T-cell (primary cell): ENCODE results near the gene PSMA7. TPM values are rescaled to one million over a fixed set of nuclear protein-coding genes. Genes with fewer than 3 reads are reported as not detected.

Source experiments
- ATAC-seq, 4 experiments: fragments of 200-7000 bp in 3 of 4; fragments of 150-1000 bp in 1 of 4; cut with Tn5 transposase; replicated peaks in 1 of 4; 1 replicate in 3 of 4; 2 replicates in 1 of 4; pipeline ENCODE4 v1.10.0; 2021; ENCODE audit warnings: moderate library complexity in 3 of 4, mild to moderate bottlenecking in 2 of 4, moderate number of reproducible peaks in 1 of 4
- CTCF ChIA-PET, 2 donors: fragments of 300-600 bp; sonication (Branson Sonifier 250); formaldehyde crosslinking; loops; one replicate each; lab custom pipeline; 2022; ENCODE audit warnings: antibody characterized with exemption in 2 of 2; lab: Charles Lee
- POLR2A ChIA-PET, 2 donors: fragments of 300-600 bp; sonication (Branson Sonifier 250); formaldehyde crosslinking; loops; one replicate each; lab custom pipeline; 2022; ENCODE audit warnings: antibody characterized with exemption in 2 of 2; lab: Charles Lee
- DNase-seq, 35 experiments: peaks; one replicate each; pipeline versions ENCODE4 v3.0.0 to v3.0.0-alpha.2; 2013 to 2023
- H3K27ac ChIP-seq: one replicate; pipeline ENCODE4 v1.5.1; 2013; ENCODE audit warnings: low read length
- H3K27me3 ChIP-seq, 2 experiments: replicated peaks in 1 of 2; 1 replicate in 1 of 2; 2 replicates in 1 of 2; pipeline versions ENCODE4 v1.6.1 to v1.7.0; 2013; ENCODE audit warnings: low read length in 1 of 2, mixed read lengths in 1 of 2; ENCODE audit not compliant: control insufficient read depth in 2 of 2, insufficient read depth in 2 of 2; ENCODE audit errors: extremely low read depth in 1 of 2
- H3K36me3 ChIP-seq, 2 donors: 1 replicate in 1 of 2; 2 replicates in 1 of 2; pipeline versions ENCODE4 v1.6.1 to v1.7.0; 2013; ENCODE audit warnings: low read length in 1 of 2; ENCODE audit not compliant: control insufficient read depth in 2 of 2, insufficient read depth in 1 of 2; ENCODE audit errors: extremely low read depth in 1 of 2
- H3K4me1 ChIP-seq, 2 experiments: 1 replicate in 1 of 2; 2 replicates in 1 of 2; pipeline versions ENCODE4 v1.6.1 to v1.7.0; 2013; ENCODE audit warnings: low read length in 2 of 2, mixed read lengths in 1 of 2; ENCODE audit not compliant: insufficient read depth in 2 of 2, control insufficient read depth in 1 of 2; ENCODE audit errors: extremely low read depth in 1 of 2
- H3K4me3 ChIP-seq, 2 donors: 1 replicate in 1 of 2; 2 replicates in 1 of 2; pipeline versions ENCODE4 v1.5.1 to v1.7.0; 2013; ENCODE audit warnings: mild to moderate bottlenecking in 2 of 2, low read length in 1 of 2, moderate library complexity in 1 of 2; ENCODE audit not compliant: control insufficient read depth in 1 of 2; ENCODE audit errors: extremely low read depth in 1 of 2
- H3K9me3 ChIP-seq: 2 replicates; pipeline ENCODE4 v1.7.0; 2013
- H3K27ac Mint-ChIP-seq, 2 donors: one replicate each; pipeline ENCODE4 v1.8.0; 2020 to 2021; ENCODE audit warnings: mild to moderate bottlenecking in 2 of 2, mixed read lengths in 2 of 2
- H3K27me3 Mint-ChIP-seq, 2 donors: one replicate each; pipeline ENCODE4 v1.8.0; 2021 to 2022; ENCODE audit warnings: mixed read lengths in 2 of 2
- H3K36me3 Mint-ChIP-seq: one replicate; pipeline ENCODE4 v1.8.0; 2021; ENCODE audit warnings: mixed read lengths
- H3K4me1 Mint-ChIP-seq, 3 donors: one replicate each; pipeline ENCODE4 v1.8.0; 2020 to 2022; ENCODE audit warnings: mixed read lengths in 3 of 3, mild to moderate bottlenecking in 1 of 3
- H3K4me3 Mint-ChIP-seq, 3 donors: one replicate each; pipeline ENCODE4 v1.8.0; 2020 to 2022; ENCODE audit warnings: mild to moderate bottlenecking in 3 of 3, mixed read lengths in 3 of 3, moderate library complexity in 3 of 3
- H3K9me3 Mint-ChIP-seq, 3 donors: one replicate each; pipeline ENCODE4 v1.8.0; 2020 to 2022; ENCODE audit warnings: mixed read lengths in 3 of 3
- WGBS: methylation state at CpG from one replicate; pipeline ENCODE4 v1.1.5; 2013; ENCODE audit warnings: missing lambda C conversion rate; ENCODE audit not compliant: insufficient coverage; 5-methylcytosine and 5-hydroxymethylcytosine counted together
- total RNA-seq, 35 experiments: library from RNA in 6 of 35; stranded (reverse) in 6 of 35; fragments of 120-200 nt in 1 of 35; gene quantifications; one replicate each; pipeline versions ENCODE4 v1.2.1 to v1.2.4 and lab custom pipeline; 2013 to 2026

PSMA7 gene
- total RNA-seq, 5 donors from 2014 or later (not counting 1 experiment from before 2014, with no cell fraction given) = 136 to 233 (median 208) TPM

GRCh38 chr20:62186096-62186426 is 42.9 kb upstream of the PSMA7 start:
- no CpG with 5 or more reads among the region's 3 CpGs for WGBS
- no peak overlapping the region for H3K27ac ChIP-seq
- H3K27ac Mint-ChIP-seq = no peak overlapping the region

GRCh38 chr20:62183426-62184142 is 40.4 kb upstream of the PSMA7 start:
- H3K27me3 ChIP-seq = no peaks in the 10 kb centered on the region
- Mint-ChIP-seq H3K4me3 (peak overlapping the region; percentile 84 to 86 (median 86)), H3K9me3 (no peaks in the 10 kb centered on the region), H3K27me3 (no peaks in the 10 kb centered on the region), H3K4me1 (peaks cover 38 to 46% (median 45%) of the 10 kb centered on the region in 3 donors), H3K27ac (peak overlapping the region; percentile 79 to 80), H3K36me3 (peaks cover 3% of the 10 kb centered on the region)
- H3K4me3 ChIP-seq = peak overlapping the region; percentile 82 to 85
- H3K4me1 ChIP-seq = peaks cover 12 to 24% of the 10 kb centered on the region in 2 experiments
- CTCF ChIA-PET = no interaction called here
- 16% methylated on average over 15 of the region's 25 CpGs for WGBS
- DNase-seq = no peak
- H3K36me3 ChIP-seq = no peaks in the 10 kb centered on the region
- ATAC-seq = no peak
- H3K27ac ChIP-seq = peak overlapping the region; percentile 76
- no peaks in the 10 kb centered on the region for H3K9me3 ChIP-seq
- POLR2A ChIA-PET = no interaction called here

More at GRCh38 chr20:62186096-62186426, 42.9 kb upstream of the PSMA7 start:
- DNase-seq (no peak), ATAC-seq (no peak)
- H3K9me3 Mint-ChIP-seq = no peaks in the 10 kb centered on the region
- H3K36me3 Mint-ChIP-seq = peaks cover 13% of the 10 kb centered on the region
- Histone ChIP-seq H3K27me3 (no peaks in the 10 kb centered on the region), H3K4me1 (peaks cover 12 to 24% of the 10 kb centered on the region in 2 experiments), H3K36me3 (peaks cover 0 to 17% of the 10 kb centered on the region in 2 donors), H3K9me3 (no peaks in the 10 kb centered on the region), H3K4me3 (no peak overlapping the region)
- ChIA-PET CTCF (no interaction called here), POLR2A (no interaction called here)
- H3K27me3 Mint-ChIP-seq = no peaks in the 10 kb centered on the region
- H3K4me3 Mint-ChIP-seq = no peak overlapping the region
- peaks cover 38 to 49% (median 45%) of the 10 kb centered on the region in 3 donors for H3K4me1 Mint-ChIP-seq

- peak; percentile 84 to 97 (median 92) for DNase-seq
- POLR2A ChIA-PET = no interaction called here
- Mint-ChIP-seq H3K4me1 (peaks cover 34 to 43% (median 42%) of the 10 kb centered on the region in 3 donors), H3K9me3 (no peaks in the 10 kb centered on the region), H3K27ac (peak within 1 kb of the TSS; percentile 87 to 89), H3K36me3 (peaks cover 3% of the 10 kb centered on the region), H3K27me3 (no peaks in the 10 kb centered on the region), H3K4me3 (peak within 1 kb of the TSS; percentile 84 to 91 (median 86))
- H3K4me3 ChIP-seq = peak within 1 kb of the TSS; percentile 82 to 85
- WGBS = under 1% methylated on average over 89 of the region's 96 CpGs
- peaks cover 12 to 24% of the 10 kb centered on the region in 2 experiments for H3K4me1 ChIP-seq
- ATAC-seq = peak; percentile 95 to 97 (median 96)
- no peaks in the 10 kb centered on the region for H3K36me3 ChIP-seq
- CTCF ChIA-PET = no interaction called here
- peak within 1 kb of the TSS; percentile 78 for H3K27ac ChIP-seq
- no peaks in the 10 kb centered on the region for H3K27me3 ChIP-seq
- H3K9me3 ChIP-seq = no peaks in the 10 kb centered on the region
Observed at GRCh38 chr20:62182469-62183425, 39.6 kb upstream of the PSMA7 start, which contains the start of gene MTG2. TSS of gene MTG2 (plus strand) at chr20:62183028. CDS start at chr20:62193421, 10,393 bp downstream.

GRCh38 chr20:62181808-62182207 is 38.6 kb upstream of the PSMA7 start:
- Histone ChIP-seq H3K4me3 (peak overlapping the region in 1 of 2 donors; percentile 85), H3K27me3 (no peaks in the 10 kb centered on the region), H3K27ac (peak overlapping the region; percentile 78), H3K9me3 (no peaks in the 10 kb centered on the region), H3K4me1 (peaks cover 12 to 24% of the 10 kb centered on the region in 2 experiments), H3K36me3 (no peaks in the 10 kb centered on the region)
- peak overlapping the region; percentile 84 to 91 (median 86) for H3K4me3 Mint-ChIP-seq
- CTCF ChIA-PET = no interaction called here
- H3K27ac Mint-ChIP-seq = peak overlapping the region; percentile 87 to 89
- H3K36me3 Mint-ChIP-seq = peaks cover 2% of the 10 kb centered on the region
- H3K4me1 Mint-ChIP-seq = peaks cover 27 to 35% (median 34%) of the 10 kb centered on the region in 3 donors
- ATAC-seq (no peak), DNase-seq (no peak)
- H3K27me3 Mint-ChIP-seq = no peaks in the 10 kb centered on the region
- WGBS = no CpG with 5 or more reads among the region's 2 CpGs
- POLR2A ChIA-PET = no interaction called here
- no peaks in the 10 kb centered on the region for H3K9me3 Mint-ChIP-seq

GRCh38 chr20:62179162-62179504 is 35.9 kb upstream of the PSMA7 start:
- peaks cover 0 to 3% of the 10 kb centered on the region in 2 donors for H3K36me3 ChIP-seq
- POLR2A ChIA-PET = interaction anchor here in 1 of 2 donors (0.6 kb wide), 1 partner anchor 9 kb away, joined by 3 read pairs; no protein-coding TSS in a partner anchor

More at GRCh38 chr20:62179162-62179504, 35.9 kb upstream of the PSMA7 start:
- CTCF ChIA-PET = no interaction called here
- Mint-ChIP-seq H3K27me3 (no peaks in the 10 kb centered on the region), H3K9me3 (no peaks in the 10 kb centered on the region), H3K4me3 (no peak overlapping the region), H3K27ac (no peak overlapping the region), H3K4me1 (peaks cover 16 to 19% (median 17%) of the 10 kb centered on the region in 3 donors), H3K36me3 (peaks cover 6% of the 10 kb centered on the region)
- Histone ChIP-seq H3K4me1 (peaks cover 12 to 14% of the 10 kb centered on the region in 2 experiments), H3K27ac (no peak overlapping the region), H3K4me3 (no peak overlapping the region), H3K9me3 (no peaks in the 10 kb centered on the region), H3K27me3 (no peaks in the 10 kb centered on the region)
- ATAC-seq (no peak), DNase-seq (no peak)
- WGBS = 99% methylated on average over 12 of the region's 14 CpGs
